Activated T-helper 9 cell treated with anti-CD3 and anti-CD28 coated beads, Interleukin-2, amount 50 U/mL, for 16 hours (primary cell): ENCODE measurements around the gene CYB5R4.
"Not testable (repeated sequence)": the region's sequence is repeated elsewhere in the genome, so short reads cannot be mapped to it uniquely, and the experiment has no call there.

Experiments
- DNase-seq: peaks from one replicate; pipeline ENCODE4 v3.0.0-alpha.2; 2020; ENCODE audit warnings: low read depth

The CYB5R4 gene

GRCh38 chr6:83908813-83909212, 49.3 kb downstream of the CYB5R4 start:
- DNase-seq: no peak

- DNase-seq: no peak
Measured at GRCh38 chr6:83911278-83911677, 51.8 kb downstream of the CYB5R4 start.

- no peak for DNase-seq
Measured at GRCh38 chr6:83914953-83915352, 55.5 kb downstream of the CYB5R4 start.

- DNase-seq: no peak
Measured at GRCh38 chr6:83917001-83917400, 57.5 kb downstream of the CYB5R4 start.

- no peak for DNase-seq
Measured at GRCh38 chr6:83920017-83920416, 60.5 kb downstream of the CYB5R4 start.

GRCh38 chr6:83921315-83921714, 61.8 kb downstream of the CYB5R4 start:
- DNase-seq: no peak

GRCh38 chr6:83927470-83927869, 68.0 kb downstream of the CYB5R4 start:
- DNase-seq: no peak

GRCh38 chr6:83928286-83928685, 68.8 kb downstream of the CYB5R4 start:
- no peak for DNase-seq

- not testable (repeated sequence) for DNase-seq
Measured at GRCh38 chr6:83946201-83946833, 86.8 kb downstream of the CYB5R4 start.

GRCh38 chr6:83947983-83948382, 88.5 kb downstream of the CYB5R4 start:
- DNase-seq: not testable (repeated sequence)

GRCh38 chr6:83948851-83949250, 89.4 kb downstream of the CYB5R4 start:
- no peak for DNase-seq

- DNase-seq: not testable (repeated sequence)
Measured at GRCh38 chr6:83951423-83951822, 91.9 kb downstream of the CYB5R4 start.

- no peak for DNase-seq
Measured at GRCh38 chr6:83952830-83953229, 93.3 kb downstream of the CYB5R4 start.

GRCh38 chr6:83954371-83954770, 94.9 kb downstream of the CYB5R4 start:
- no peak for DNase-seq

- DNase-seq: no peak
Measured at GRCh38 chr6:83958241-83958685, 98.8 kb downstream of the CYB5R4 start.

- no peak for DNase-seq
Measured at GRCh38 chr6:83960664-83961063, 101.2 kb downstream of the CYB5R4 start.

- DNase-seq: no peak
Measured at GRCh38 chr6:83962582-83962981, 103.1 kb downstream of the CYB5R4 start.

GRCh38 chr6:83966539-83966938, 107.0 kb downstream of the CYB5R4 start:
- DNase-seq: no peak

- no peak for DNase-seq
Measured at GRCh38 chr6:83970582-83970981, 111.1 kb downstream of the CYB5R4 start.

GRCh38 chr6:83974409-83975050, 115.0 kb downstream of the CYB5R4 start:
- no peak for DNase-seq

GRCh38 chr6:83976037-83976755, 116.7 kb downstream of the CYB5R4 start:
- DNase-seq: no peak

- DNase-seq: no peak
Measured at GRCh38 chr6:83976871-83977270, 117.4 kb downstream of the CYB5R4 start.

GRCh38 chr6:83978324-83978734, 118.8 kb downstream of the CYB5R4 start:
- no peak for DNase-seq
